ENCODE results near the gene SERPINA4. TPM values are rescaled to one million over a fixed set of nuclear protein-coding genes. Genes with fewer than 3 reads are reported as not detected.

Gene SERPINA4
- total and polyA plus RNA-seq, 2 of the 13 experiments (the other 11 are each of a cell fraction or from before 2014, with no cell fraction given) = 39.1 to 57.8 TPM

DNA sequence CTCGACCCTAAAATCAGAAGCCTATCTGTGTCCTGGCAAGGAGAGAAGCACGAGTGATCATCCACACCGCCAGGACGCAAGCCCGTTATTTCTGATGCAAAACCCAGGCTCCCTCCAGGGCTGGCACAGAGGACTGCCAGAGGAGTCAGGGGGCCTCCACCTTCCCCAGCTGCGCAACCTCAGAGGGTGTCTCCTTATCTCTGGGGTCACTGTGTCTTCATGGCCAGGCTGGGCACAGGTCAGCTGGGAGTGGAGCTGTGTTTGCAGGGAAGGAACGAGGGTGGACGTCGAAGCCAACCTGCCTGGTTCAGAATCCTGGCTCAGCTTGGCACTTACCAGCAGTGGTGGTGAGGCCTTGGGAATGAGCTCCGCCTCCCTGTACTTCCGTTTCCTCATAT is 38.9 kb downstream of the SERPINA4 start (continued):
- TF ChIP-seq ZEB1 (IDR thresholded peaks at IDR 0.05; ENCODE audit: insufficient replicate concordance, low read depth) (no peak), ZNF543 (CRISPR knock-in tag; IDR thresholded peaks at IDR 0.05) (no peak), ZBTB38 (CRISPR knock-in tag; IDR thresholded peaks at IDR 0.05) (0 out of 2 replicates have a peak, but pooled peaks have one; percentile 27), HNRNPL (IDR thresholded peaks at IDR 0.05; ENCODE audit: low read depth, low read length) (0 out of 2 replicates have a peak, but pooled peaks have one; percentile 49), NR2C2 (CRISPR knock-in tag; IDR thresholded peaks at IDR 0.05; ENCODE audit: borderline replicate concordance) (no peak), EED (CRISPR knock-in tag; IDR thresholded peaks at IDR 0.05) (0 out of 2 replicates have a peak, but pooled peaks have one; percentile 24), RELA (CRISPR knock-in tag; IDR thresholded peaks at IDR 0.05) (no peak), ZNF33B (CRISPR knock-in tag; IDR thresholded peaks at IDR 0.05) (no peak), ISX (CRISPR knock-in tag; conservative IDR thresholded peaks at IDR 0.05) (0 out of 2 replicates have a peak, but pooled peaks have one; percentile 33), ZNF563 (CRISPR knock-in tag; IDR thresholded peaks at IDR 0.05) (0 out of 2 replicates have a peak, but pooled peaks have one; percentile 15), ZNF883 (CRISPR knock-in tag; IDR thresholded peaks at IDR 0.05; ENCODE audit: not compliant biosample characterization) (no peak), RXRA (CRISPR knock-in tag; IDR thresholded peaks at IDR 0.05) (no peak), CBX5 (CRISPR knock-in tag; IDR thresholded peaks at IDR 0.05; ENCODE audit: borderline replicate concordance) (no peak), ATM (IDR thresholded peaks at IDR 0.05; ENCODE audit: borderline replicate concordance) (no peak), ZNF713 (CRISPR knock-in tag; IDR thresholded peaks at IDR 0.05) (no peak), ARNT (IDR thresholded peaks at IDR 0.05) (no peak), EZH2 (conservative IDR thresholded peaks at IDR 0.05; ENCODE audit: low read depth, low read length) (no peak), HOXA7 (CRISPR knock-in tag; IDR thresholded peaks at IDR 0.05) (no peak)
- TF ChIP-seq, protein P1, sequence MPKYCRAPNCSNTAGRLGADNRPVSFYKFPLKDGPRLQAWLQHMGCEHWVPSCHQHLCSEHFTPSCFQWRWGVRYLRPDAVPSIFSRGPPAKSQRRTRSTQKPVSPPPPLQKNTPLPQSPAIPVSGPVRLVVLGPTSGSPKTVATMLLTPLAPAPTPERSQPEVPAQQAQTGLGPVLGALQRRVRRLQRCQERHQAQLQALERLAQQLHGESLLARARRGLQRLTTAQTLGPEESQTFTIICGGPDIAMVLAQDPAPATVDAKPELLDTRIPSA (CRISPR knock-in tag; IDR thresholded peaks at IDR 0.05; ENCODE audit: borderline replicate concordance) = no peak
- TF ChIP-seq, protein P2, sequence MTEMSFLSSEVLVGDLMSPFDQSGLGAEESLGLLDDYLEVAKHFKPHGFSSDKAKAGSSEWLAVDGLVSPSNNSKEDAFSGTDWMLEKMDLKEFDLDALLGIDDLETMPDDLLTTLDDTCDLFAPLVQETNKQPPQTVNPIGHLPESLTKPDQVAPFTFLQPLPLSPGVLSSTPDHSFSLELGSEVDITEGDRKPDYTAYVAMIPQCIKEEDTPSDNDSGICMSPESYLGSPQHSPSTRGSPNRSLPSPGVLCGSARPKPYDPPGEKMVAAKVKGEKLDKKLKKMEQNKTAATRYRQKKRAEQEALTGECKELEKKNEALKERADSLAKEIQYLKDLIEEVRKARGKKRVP (CRISPR knock-in tag; IDR thresholded peaks at IDR 0.05) = no peak
- TF ChIP-seq, protein P3, sequence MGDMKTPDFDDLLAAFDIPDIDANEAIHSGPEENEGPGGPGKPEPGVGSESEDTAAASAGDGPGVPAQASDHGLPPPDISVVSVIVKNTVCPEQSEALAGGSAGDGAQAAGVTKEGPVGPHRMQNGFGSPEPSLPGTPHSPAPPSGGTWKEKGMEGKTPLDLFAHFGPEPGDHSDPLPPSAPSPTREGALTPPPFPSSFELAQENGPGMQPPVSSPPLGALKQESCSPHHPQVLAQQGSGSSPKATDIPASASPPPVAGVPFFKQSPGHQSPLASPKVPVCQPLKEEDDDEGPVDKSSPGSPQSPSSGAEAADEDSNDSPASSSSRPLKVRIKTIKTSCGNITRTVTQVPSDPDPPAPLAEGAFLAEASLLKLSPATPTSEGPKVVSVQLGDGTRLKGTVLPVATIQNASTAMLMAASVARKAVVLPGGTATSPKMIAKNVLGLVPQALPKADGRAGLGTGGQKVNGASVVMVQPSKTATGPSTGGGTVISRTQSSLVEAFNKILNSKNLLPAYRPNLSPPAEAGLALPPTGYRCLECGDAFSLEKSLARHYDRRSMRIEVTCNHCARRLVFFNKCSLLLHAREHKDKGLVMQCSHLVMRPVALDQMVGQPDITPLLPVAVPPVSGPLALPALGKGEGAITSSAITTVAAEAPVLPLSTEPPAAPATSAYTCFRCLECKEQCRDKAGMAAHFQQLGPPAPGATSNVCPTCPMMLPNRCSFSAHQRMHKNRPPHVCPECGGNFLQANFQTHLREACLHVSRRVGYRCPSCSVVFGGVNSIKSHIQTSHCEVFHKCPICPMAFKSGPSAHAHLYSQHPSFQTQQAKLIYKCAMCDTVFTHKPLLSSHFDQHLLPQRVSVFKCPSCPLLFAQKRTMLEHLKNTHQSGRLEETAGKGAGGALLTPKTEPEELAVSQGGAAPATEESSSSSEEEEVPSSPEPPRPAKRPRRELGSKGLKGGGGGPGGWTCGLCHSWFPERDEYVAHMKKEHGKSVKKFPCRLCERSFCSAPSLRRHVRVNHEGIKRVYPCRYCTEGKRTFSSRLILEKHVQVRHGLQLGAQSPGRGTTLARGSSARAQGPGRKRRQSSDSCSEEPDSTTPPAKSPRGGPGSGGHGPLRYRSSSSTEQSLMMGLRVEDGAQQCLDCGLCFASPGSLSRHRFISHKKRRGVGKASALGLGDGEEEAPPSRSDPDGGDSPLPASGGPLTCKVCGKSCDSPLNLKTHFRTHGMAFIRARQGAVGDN (CRISPR knock-in tag; IDR thresholded peaks at IDR 0.05) = peak; percentile 83
- TF ChIP-seq, protein P4, sequence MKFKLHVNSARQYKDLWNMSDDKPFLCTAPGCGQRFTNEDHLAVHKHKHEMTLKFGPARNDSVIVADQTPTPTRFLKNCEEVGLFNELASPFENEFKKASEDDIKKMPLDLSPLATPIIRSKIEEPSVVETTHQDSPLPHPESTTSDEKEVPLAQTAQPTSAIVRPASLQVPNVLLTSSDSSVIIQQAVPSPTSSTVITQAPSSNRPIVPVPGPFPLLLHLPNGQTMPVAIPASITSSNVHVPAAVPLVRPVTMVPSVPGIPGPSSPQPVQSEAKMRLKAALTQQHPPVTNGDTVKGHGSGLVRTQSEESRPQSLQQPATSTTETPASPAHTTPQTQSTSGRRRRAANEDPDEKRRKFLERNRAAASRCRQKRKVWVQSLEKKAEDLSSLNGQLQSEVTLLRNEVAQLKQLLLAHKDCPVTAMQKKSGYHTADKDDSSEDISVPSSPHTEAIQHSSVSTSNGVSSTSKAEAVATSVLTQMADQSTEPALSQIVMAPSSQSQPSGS (CRISPR knock-in tag; IDR thresholded peaks at IDR 0.05) = no peak; the same call in 1 of the 2 replicates
- TF ChIP-seq, protein P5, sequence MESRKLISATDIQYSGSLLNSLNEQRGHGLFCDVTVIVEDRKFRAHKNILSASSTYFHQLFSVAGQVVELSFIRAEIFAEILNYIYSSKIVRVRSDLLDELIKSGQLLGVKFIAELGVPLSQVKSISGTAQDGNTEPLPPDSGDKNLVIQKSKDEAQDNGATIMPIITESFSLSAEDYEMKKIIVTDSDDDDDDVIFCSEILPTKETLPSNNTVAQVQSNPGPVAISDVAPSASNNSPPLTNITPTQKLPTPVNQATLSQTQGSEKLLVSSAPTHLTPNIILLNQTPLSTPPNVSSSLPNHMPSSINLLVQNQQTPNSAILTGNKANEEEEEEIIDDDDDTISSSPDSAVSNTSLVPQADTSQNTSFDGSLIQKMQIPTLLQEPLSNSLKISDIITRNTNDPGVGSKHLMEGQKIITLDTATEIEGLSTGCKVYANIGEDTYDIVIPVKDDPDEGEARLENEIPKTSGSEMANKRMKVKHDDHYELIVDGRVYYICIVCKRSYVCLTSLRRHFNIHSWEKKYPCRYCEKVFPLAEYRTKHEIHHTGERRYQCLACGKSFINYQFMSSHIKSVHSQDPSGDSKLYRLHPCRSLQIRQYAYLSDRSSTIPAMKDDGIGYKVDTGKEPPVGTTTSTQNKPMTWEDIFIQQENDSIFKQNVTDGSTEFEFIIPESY (CRISPR knock-in tag; IDR thresholded peaks at IDR 0.05) = peak; percentile 9; the same call in 1 of the 2 replicates

All from HepG2 (cell line).